ENCODE data around the gene METTL27.

DNA sequence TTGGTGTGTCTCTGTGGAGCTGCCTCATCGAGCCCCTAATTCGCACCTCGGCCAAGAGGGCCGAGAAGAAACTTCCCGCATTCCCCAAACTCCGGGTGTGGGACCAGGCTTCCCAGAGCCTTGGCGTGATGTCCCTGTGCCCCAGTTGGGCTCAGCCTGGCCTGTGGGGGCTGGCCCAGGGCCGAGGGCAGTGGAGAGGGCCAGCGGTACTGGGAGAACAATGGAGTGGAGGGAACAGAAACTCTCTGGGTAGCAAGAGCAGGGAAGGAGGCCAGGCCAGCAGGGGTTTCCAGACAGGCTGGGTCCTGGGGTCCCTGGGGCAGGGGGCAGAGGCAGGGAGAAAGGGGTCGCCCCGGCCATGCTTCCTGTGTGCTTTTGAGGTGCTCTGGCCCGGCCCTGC, 34.7 kb upstream of the METTL27 start:
- TF ChIP-seq POLR2A (IDR thresholded peaks at IDR 0.05) = no peak
- TF ChIP-seq, protein P1, sequence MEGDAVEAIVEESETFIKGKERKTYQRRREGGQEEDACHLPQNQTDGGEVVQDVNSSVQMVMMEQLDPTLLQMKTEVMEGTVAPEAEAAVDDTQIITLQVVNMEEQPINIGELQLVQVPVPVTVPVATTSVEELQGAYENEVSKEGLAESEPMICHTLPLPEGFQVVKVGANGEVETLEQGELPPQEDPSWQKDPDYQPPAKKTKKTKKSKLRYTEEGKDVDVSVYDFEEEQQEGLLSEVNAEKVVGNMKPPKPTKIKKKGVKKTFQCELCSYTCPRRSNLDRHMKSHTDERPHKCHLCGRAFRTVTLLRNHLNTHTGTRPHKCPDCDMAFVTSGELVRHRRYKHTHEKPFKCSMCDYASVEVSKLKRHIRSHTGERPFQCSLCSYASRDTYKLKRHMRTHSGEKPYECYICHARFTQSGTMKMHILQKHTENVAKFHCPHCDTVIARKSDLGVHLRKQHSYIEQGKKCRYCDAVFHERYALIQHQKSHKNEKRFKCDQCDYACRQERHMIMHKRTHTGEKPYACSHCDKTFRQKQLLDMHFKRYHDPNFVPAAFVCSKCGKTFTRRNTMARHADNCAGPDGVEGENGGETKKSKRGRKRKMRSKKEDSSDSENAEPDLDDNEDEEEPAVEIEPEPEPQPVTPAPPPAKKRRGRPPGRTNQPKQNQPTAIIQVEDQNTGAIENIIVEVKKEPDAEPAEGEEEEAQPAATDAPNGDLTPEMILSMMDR (IDR thresholded peaks at IDR 0.05) = no peak

Data from esophagus squamous epithelium (tissue), 4 donors.